Occipital lobe (tissue), 2 donors: ENCODE measurements around the gene ZNF496. TPM values are rescaled to one million over a fixed set of nuclear protein-coding genes. Genes with fewer than 3 reads are reported as not detected.
"Not testable (repeated sequence)": the region's sequence is repeated elsewhere in the genome, so short reads cannot be mapped to it uniquely, and the experiment has no call there.

Experiments
- DNase-seq: peaks from one replicate; lab custom pipeline; 2025; lab: John Stamatoyannopoulos, UW
- total RNA-seq: library from RNA; depleted of rRNA; stranded (reverse); fragments of >200 nt; gene quantifications from one replicate; pipeline ENCODE4 v1.2.3, GENCODE V29; 2014

ZNF496 gene
- 18.6 TPM for total RNA-seq

GRCh38 chr1:247331525-247332214 is at the start of gene ZNF496:
TSS of gene ZNF496 (minus strand) at chr1:247331867. CDS start at chr1:247329578, 2,289 bp downstream.
- peak; percentile 66 for DNase-seq

GRCh38 chr1:247378334-247379073 is 46.8 kb upstream of the ZNF496 start:
- no peak for DNase-seq

GRCh38 chr1:247377656-247378055 is 46.0 kb upstream of the ZNF496 start:
- DNase-seq = not testable (repeated sequence)

GRCh38 chr1:247376659-247377058 is 45.0 kb upstream of the ZNF496 start:
- no peak for DNase-seq

GRCh38 chr1:247375747-247376146 is 44.1 kb upstream of the ZNF496 start:
- DNase-seq = no peak

- not testable (repeated sequence) for DNase-seq
Measured at GRCh38 chr1:247374651-247375334, 43.1 kb upstream of the ZNF496 start.

- DNase-seq = no peak
Measured at GRCh38 chr1:247373721-247374141, 42.1 kb upstream of the ZNF496 start.

GRCh38 chr1:247371801-247372259 is 40.2 kb upstream of the ZNF496 start:
- DNase-seq = no peak

- peak; percentile 26 for DNase-seq
Measured at GRCh38 chr1:247370786-247371732, 39.4 kb upstream of the ZNF496 start.

GRCh38 chr1:247368490-247369145 is 37.0 kb upstream of the ZNF496 start:
- no peak for DNase-seq

GRCh38 chr1:247367786-247368422 is 36.2 kb upstream of the ZNF496 start:
- no peak for DNase-seq

GRCh38 chr1:247366926-247367645 is 35.4 kb upstream of the ZNF496 start:
- no peak for DNase-seq

GRCh38 chr1:247366345-247366744 is 34.7 kb upstream of the ZNF496 start:
- not testable (repeated sequence) for DNase-seq

- DNase-seq = no peak
Measured at GRCh38 chr1:247365023-247365422, 33.4 kb upstream of the ZNF496 start.

GRCh38 chr1:247363000-247363399 is 31.3 kb upstream of the ZNF496 start:
- DNase-seq = not testable (repeated sequence)

GRCh38 chr1:247362153-247362552 is 30.5 kb upstream of the ZNF496 start:
- DNase-seq = no peak

GRCh38 chr1:247360991-247361731 is 29.5 kb upstream of the ZNF496 start:
- no peak for DNase-seq

- no peak for DNase-seq
Measured at GRCh38 chr1:247360116-247360898, 28.6 kb upstream of the ZNF496 start.
